GM12801 (cell line): ENCODE data around the gene GMPR.

Experiments
- CTCF ChIP-seq: IDR thresholded peaks from one replicate; pipeline ENCODE4 v1.5.1; 2011; ENCODE audit warnings: control low read depth; ENCODE audit not compliant: insufficient read length; ENCODE audit errors: extremely low read depth

GMPR gene

DNA sequence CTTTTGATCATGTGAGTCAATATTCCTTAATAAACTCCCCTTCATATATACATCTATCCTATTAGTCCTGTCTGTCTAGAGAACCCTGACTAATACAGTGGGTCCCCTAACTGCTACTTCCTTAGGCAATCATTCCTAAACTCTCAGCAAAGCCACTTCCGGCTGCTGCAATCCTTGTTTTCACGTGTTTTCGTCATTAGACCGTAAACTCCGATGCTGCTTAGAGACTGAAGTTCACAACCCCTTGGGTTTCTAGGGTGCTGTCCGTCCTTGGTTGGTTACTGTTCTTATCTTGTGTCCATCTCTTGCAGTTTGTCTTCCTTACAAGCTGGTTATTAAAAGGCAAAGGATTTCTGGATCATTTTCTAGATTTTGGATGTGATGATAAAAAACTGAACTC is 106.4 kb downstream of the GMPR start:
- no peak for TF ChIP-seq CTCF
